NOMO-1 (cell line): ENCODE data around the gene PEX1.

Experiments
- DNase-seq, 2 experiments: peaks; one replicate each; lab custom pipeline; 2025; ENCODE audit not compliant: unreplicated experiment in 2 of 2; lab: John Stamatoyannopoulos, UW

PEX1 gene

GRCh38 chr7:92461027-92462003 is 67.0 kb downstream of the PEX1 start:
- peak; percentile 11 to 52 for DNase-seq

DNA sequence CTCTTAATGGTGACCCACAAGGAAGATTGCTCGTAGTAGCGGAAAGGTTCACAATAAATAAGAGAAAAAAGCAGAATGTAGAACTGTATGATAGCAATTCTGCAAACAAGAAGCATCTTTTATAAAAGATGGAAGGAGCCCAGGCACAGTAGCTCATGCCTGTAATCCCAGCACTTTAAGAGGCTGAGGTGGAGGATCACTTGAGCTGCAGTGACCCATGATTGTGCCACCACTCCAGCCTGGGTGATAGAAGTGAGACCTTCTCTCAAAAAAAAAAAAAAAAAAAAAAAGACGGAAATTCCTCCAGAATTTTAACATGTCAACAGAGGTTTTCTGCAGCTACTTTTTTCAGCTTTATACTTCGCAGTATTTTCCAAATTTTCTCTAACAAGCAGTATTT is 67.8 kb downstream of the PEX1 start:
- no peak for DNase-seq

- DNase-seq: no peak
Observed at GRCh38 chr7:92460109-92460508, 68.2 kb downstream of the PEX1 start.

DNA sequence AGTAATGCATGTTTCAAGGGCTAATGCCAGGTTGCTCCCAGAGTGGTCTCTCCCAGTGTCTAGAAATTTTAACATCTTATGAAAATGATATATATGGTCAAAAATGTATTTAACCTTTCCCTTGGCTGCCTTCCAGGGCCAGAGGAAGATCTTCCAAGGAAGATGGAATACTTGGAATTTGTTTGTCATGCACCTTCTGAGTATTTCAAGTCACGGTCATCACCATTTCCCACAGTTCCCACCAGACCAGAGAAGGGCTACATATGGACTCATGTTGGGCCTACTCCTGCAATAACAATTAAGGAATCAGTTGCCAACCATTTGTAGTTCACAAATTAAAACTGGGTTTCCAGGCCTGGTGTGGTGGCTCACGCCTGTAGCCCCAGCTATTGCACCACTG is 72.1 kb downstream of the PEX1 start:
- no peak for DNase-seq

GRCh38 chr7:92451645-92452044 is 76.7 kb downstream of the PEX1 start:
- DNase-seq: no peak

DNA sequence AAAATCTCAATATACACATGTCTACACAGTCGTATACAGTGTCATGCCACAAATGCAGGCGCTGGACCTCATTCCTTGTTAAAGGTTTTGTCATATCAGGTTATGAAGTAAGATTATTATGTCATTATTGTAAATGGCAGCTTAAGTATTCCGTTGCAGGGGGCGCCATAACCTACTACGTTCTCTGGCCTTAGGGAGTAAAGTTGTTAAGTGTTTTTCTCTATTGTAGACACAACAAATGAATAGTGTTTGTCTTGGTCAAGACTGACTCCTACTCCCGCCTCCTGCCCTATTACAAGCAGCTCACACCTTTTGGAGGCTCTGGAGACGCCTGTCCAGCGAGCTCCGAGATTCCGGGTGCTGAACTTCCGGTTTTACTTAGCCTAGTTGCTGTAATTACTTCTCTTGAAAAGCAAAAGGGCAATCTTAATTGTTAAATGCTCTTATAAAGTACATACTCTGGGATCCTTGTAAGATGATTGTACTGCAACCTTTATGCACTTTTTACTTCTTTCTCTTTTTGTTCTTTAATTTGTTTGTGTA is 80.0 kb downstream of the PEX1 start:
- peak; percentile 83 to 99 for DNase-seq

- peak; percentile 99 for DNase-seq
Observed at GRCh38 chr7:92447345-92448204, 80.7 kb downstream of the PEX1 start, which contains the start of gene GATAD1. GATAD1 (plus strand) TSS chr7:92447482; CDS start chr7:92447730, 248 bp downstream.

- no peak for DNase-seq
Observed at GRCh38 chr7:92446869-92447344, 81.4 kb downstream of the PEX1 start.

DNA sequence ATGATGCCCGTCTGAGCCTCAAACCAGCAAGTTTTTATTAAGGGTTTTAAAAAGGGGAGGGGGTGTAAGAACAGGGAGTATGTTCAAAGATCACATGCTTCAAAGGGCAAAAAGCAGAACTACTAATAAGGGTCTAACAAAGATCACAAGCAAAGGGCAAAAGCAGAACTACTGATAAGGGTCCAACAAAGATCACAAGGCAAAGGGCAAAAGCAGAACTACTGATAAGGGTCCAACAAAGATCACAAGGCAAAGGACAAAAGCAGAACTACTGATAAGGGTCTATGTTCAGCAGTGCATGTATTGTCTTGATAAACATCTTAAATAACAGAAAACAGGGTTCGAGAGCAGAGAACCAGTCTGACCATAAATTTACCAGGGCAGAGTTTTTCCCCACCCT is 85.6 kb downstream of the PEX1 start:
- peak in 1 of 2 experiments; percentile 22 for DNase-seq

GRCh38 chr7:92437956-92438491 is 90.3 kb downstream of the PEX1 start:
- no peak for DNase-seq
